ENCODE results near the gene CYP2A6.

- no peak for TF ChIP-seq POLR2A (IDR thresholded peaks at IDR 0.05)
- no peak for TF ChIP-seq CTCF (IDR thresholded peaks at IDR 0.05)
Measured at GRCh38 chr19:40867701-40868100, 17.5 kb upstream of the CYP2A6 start.

Measured in adrenal gland (tissue), 5 donors.